GM18951 (cell line): ENCODE data around the gene CORO2B.
"Not testable (repeated sequence)": the region's sequence is repeated elsewhere in the genome, so short reads cannot be mapped to it uniquely, and the experiment has no call there.

Experiments used
- POLR2A ChIP-seq: IDR thresholded peaks from 4 replicates; pipeline ENCODE4 v1.6.1; 2011; ENCODE audit warnings: mild to moderate bottlenecking; ENCODE audit not compliant: insufficient read length, insufficient read depth; ENCODE audit errors: extremely low read depth
- in situ Hi-C: fragments of 300-500 bp; cut with MboI; formaldehyde crosslinking; loops from one replicate; pipeline ENCODE4 v1.12.0; 2022; ENCODE audit warnings: low sequenced_read_pairs, mixed read lengths, inconsistent platforms; ENCODE audit not compliant: unreplicated experiment

The CORO2B gene

GRCh38 chr15:68677996-68678395, 99.2 kb downstream of the CORO2B start:
- TF ChIP-seq POLR2A: no peak
- in situ Hi-C loops: no loop called here

GRCh38 chr15:68678746-68679145, 100.0 kb downstream of the CORO2B start:
- TF ChIP-seq POLR2A: no peak
- in situ Hi-C loops: no loop called here

- in situ Hi-C loops: no loop called here
- TF ChIP-seq POLR2A: no peak
These were observed 100.4 kb downstream of the CORO2B start for GRCh38 chr15:68679161-68679560.

GRCh38 chr15:68679961-68680371, 101.2 kb downstream of the CORO2B start:
- TF ChIP-seq POLR2A: no peak
- in situ Hi-C loops: no loop called here

- in situ Hi-C loops: not testable (repeated sequence)
These were observed 102.0 kb downstream of the CORO2B start for GRCh38 chr15:68680756-68681155.

- in situ Hi-C loops: no loop called here
- no peak for TF ChIP-seq POLR2A
These were observed 103.0 kb downstream of the CORO2B start for GRCh38 chr15:68681836-68682235.

- in situ Hi-C loops: no loop called here
- no peak for TF ChIP-seq POLR2A
These were observed 103.5 kb downstream of the CORO2B start for GRCh38 chr15:68682330-68682729.

- in situ Hi-C loops: no loop called here
- no peak for TF ChIP-seq POLR2A
These were observed 104.2 kb downstream of the CORO2B start for GRCh38 chr15:68683026-68683425.

GRCh38 chr15:68683551-68683950, 104.8 kb downstream of the CORO2B start:
- in situ Hi-C loops: no loop called here
- TF ChIP-seq POLR2A: no peak

GRCh38 chr15:68684476-68684875, 105.7 kb downstream of the CORO2B start:
- in situ Hi-C loops: no loop called here
- no peak for TF ChIP-seq POLR2A

- in situ Hi-C loops: no loop called here
- TF ChIP-seq POLR2A: no peak
These were observed 108.4 kb downstream of the CORO2B start for GRCh38 chr15:68687136-68687735.

- in situ Hi-C loops: no loop called here
- TF ChIP-seq POLR2A: no peak
These were observed 112.9 kb downstream of the CORO2B start for GRCh38 chr15:68691705-68692104.

GRCh38 chr15:68693071-68693470, 114.3 kb downstream of the CORO2B start:
- in situ Hi-C loops: no loop called here
- no peak for TF ChIP-seq POLR2A

- TF ChIP-seq POLR2A: no peak
- in situ Hi-C loops: no loop called here
These were observed 115.3 kb downstream of the CORO2B start for GRCh38 chr15:68694111-68694510.

- TF ChIP-seq POLR2A: no peak
These were observed 116.3 kb downstream of the CORO2B start for GRCh38 chr15:68695061-68695595.

More at GRCh38 chr15:68695061-68695595, 116.3 kb downstream of the CORO2B start:
- in situ Hi-C loops: no loop called here
